AG04450 (cell line): ENCODE results near the gene PALM3. TPM values are rescaled to one million over a fixed set of nuclear protein-coding genes. Genes with fewer than 3 reads are reported as not detected.

Experiments
- CTCF ChIA-PET: fragments of 300-600, 350-600 bp; formaldehyde crosslinking; extraction: SDS; loops from one replicate; lab custom pipeline; 2022; ENCODE audit warnings: antibody characterized with exemption, inconsistent platforms; lab: Charles Lee
- POLR2A ChIA-PET: fragments of 350-600 bp; formaldehyde crosslinking; extraction: SDS; loops from one replicate; lab custom pipeline; 2021; ENCODE audit warnings: antibody characterized with exemption, inconsistent platforms; lab: Yijun Ruan, JAX
- DNase-seq: peaks from one replicate; pipeline ENCODE4 v3.0.0-alpha.2; 2011; ENCODE audit warnings: low read depth, low spot score
- H3K27ac ChIP-seq: one replicate; pipeline ENCODE4 v1.5.1; 2012; ENCODE audit warnings: low read depth, low read length, control low read depth
- H3K27me3 ChIP-seq: one replicate; pipeline ENCODE4 v1.6.0; 2012; ENCODE audit warnings: low read length; ENCODE audit not compliant: control insufficient read depth, insufficient read depth
- H3K4me3 ChIP-seq: 2 replicates; pipeline ENCODE4 v1.5.1; 2011; ENCODE audit warnings: mild to moderate bottlenecking, low read depth, low read length, control low read depth
- H3K9me3 ChIP-seq: 2 replicates; pipeline ENCODE4 v1.5.1; 2012; ENCODE audit warnings: low read length; ENCODE audit not compliant: control insufficient read depth, insufficient read depth
- CTCF ChIP-seq: IDR thresholded peaks from 2 replicates; pipeline ENCODE4 v1.5.1; 2011; ENCODE audit warnings: low read depth, low read length, control low read depth, inconsistent platforms
- polyA plus RNA-seq: library from polyadenylated mRNA; depleted of rRNA; stranded (reverse); fragments of >200 nt; gene quantifications from 2 replicates; pipeline ENCODE4 v1.2.3, GENCODE V29; 2011

Gene PALM3
- polyA plus RNA-seq, 1 experiment = 0.43 TPM

GRCh38 chr19:14085309-14085995 lies 23.6 kb upstream of the PALM3 start, which contains the start of gene C19orf67:
TSS of gene C19orf67 (minus strand) at chr19:14085783. CDS start at chr19:14085627, 156 bp downstream.
- no peaks in the 10 kb centered on the region for H3K27me3 ChIP-seq
- ChIA-PET CTCF (no interaction called here), POLR2A (no interaction called here)
- TF ChIP-seq CTCF = no peak
- no peaks in the 10 kb centered on the region; the same call in 1 of the 2 replicates for H3K9me3 ChIP-seq
- no peak within 1 kb of the TSS for H3K4me3 ChIP-seq
- DNase-seq = no peak
- no peak within 1 kb of the TSS for H3K27ac ChIP-seq

- Histone ChIP-seq H3K27ac (no peak overlapping the region), H3K4me3 (no peak overlapping the region), H3K9me3 (no peaks in the 10 kb centered on the region; the same call in 1 of the 2 replicates), H3K27me3 (no peaks in the 10 kb centered on the region)
- ChIA-PET POLR2A (interaction anchor here (1.0 kb wide), 1 partner anchor 153 kb away, joined by 3 read pairs; no protein-coding TSS in a partner anchor), CTCF (interaction anchor here (1.3 to 1.7 kb wide), 3 partner anchors 54 to 265 kb away, joined by 3 to 5 read pairs (median 4); partner anchors contain the start of gene ASF1B)
- TF ChIP-seq CTCF = no peak
- no peak for DNase-seq
Observed at GRCh38 chr19:14082675-14082960, 20.7 kb upstream of the PALM3 start.

- DNase-seq = no peak
- Histone ChIP-seq H3K4me3 (peak overlapping the region; percentile 75), H3K27me3 (no peaks in the 10 kb centered on the region), H3K27ac (peak overlapping the region; percentile 86), H3K9me3 (no peaks in the 10 kb centered on the region; the same call in 1 of the 2 replicates)
- CTCF ChIA-PET = interaction anchor here (1.3 to 1.7 kb wide), 3 partner anchors 54 to 266 kb away, joined by 3 to 5 read pairs (median 4); partner anchors contain the start of gene ASF1B
- no peak for TF ChIP-seq CTCF
- POLR2A ChIA-PET = interaction anchor here (0.6 to 1.5 kb wide), 5 partner anchors 9 to 243 kb away, joined by 3 to 10 read pairs (median 3); partner anchors contain the start of gene PRKACA
Observed at GRCh38 chr19:14081797-14082674, 20.2 kb upstream of the PALM3 start.

- peak overlapping the region; percentile 86 for H3K27ac ChIP-seq
- TF ChIP-seq CTCF = no peak
- CTCF ChIA-PET = interaction anchor here (0.6 to 1.6 kb wide), 3 partner anchors 200 to 269 kb away, joined by 3 to 4 read pairs (median 4); no protein-coding TSS in a partner anchor
- DNase-seq = peak; percentile 99
- no peaks in the 10 kb centered on the region for H3K27me3 ChIP-seq
- POLR2A ChIA-PET = interaction anchor here (0.5 to 1.5 kb wide), 6 partner anchors 8 to 242 kb away, joined by 3 to 10 read pairs (median 4); partner anchors contain the start of gene PRKACA
- peak overlapping the region; percentile 75 for H3K4me3 ChIP-seq
- no peaks in the 10 kb centered on the region; the same call in 1 of the 2 replicates for H3K9me3 ChIP-seq
Observed at GRCh38 chr19:14080887-14081796, 19.3 kb upstream of the PALM3 start.
